HFF-Myc (cell line): ENCODE results near the gene KRT6A.

Source experiments
- DNase-seq: peaks from one replicate; pipeline ENCODE4 v3.0.0-alpha.2; 2011; ENCODE audit warnings: low read depth; ENCODE audit errors: extremely low read depth
- H3K4me3 ChIP-seq: replicated peaks from 2 replicates; pipeline ENCODE4 v1.5.1; 2011; ENCODE audit warnings: low read depth, mild to moderate bottlenecking, control low read depth, low read length
- TF ChIP-seq, protein P1 (sequence below): IDR thresholded peaks from 2 replicates; pipeline ENCODE4 v1.5.1; 2012; ENCODE audit warnings: mild to moderate bottlenecking, low read depth, low read length, control low read depth; ENCODE audit errors: missing control alignments

The KRT6A gene

DNA sequence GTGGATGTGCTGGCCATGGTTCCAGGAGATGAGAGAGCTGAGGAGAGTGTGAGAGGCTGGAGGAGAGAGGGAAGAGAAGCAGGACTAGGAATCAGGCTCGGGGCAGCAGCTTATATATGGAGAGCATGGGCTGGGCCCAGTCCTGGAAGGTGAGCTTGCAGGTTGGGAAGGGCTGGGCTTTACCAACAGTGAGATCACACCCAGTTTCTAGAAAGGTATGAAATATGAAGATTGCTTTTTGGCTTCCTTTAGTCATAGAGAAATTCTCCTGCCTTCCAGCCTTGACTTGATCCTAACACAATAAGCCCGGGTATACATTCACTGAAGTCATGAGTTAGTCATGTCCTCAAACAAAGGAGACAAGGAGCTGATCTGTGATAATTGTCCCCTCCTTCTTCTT lies at the start of gene KRT6A:
KRT6A (minus strand) TSS at position 86 of the 400 bp plus-strand sequence; CDS start at position 17, 69 bp downstream.
- TF ChIP-seq, protein P1, sequence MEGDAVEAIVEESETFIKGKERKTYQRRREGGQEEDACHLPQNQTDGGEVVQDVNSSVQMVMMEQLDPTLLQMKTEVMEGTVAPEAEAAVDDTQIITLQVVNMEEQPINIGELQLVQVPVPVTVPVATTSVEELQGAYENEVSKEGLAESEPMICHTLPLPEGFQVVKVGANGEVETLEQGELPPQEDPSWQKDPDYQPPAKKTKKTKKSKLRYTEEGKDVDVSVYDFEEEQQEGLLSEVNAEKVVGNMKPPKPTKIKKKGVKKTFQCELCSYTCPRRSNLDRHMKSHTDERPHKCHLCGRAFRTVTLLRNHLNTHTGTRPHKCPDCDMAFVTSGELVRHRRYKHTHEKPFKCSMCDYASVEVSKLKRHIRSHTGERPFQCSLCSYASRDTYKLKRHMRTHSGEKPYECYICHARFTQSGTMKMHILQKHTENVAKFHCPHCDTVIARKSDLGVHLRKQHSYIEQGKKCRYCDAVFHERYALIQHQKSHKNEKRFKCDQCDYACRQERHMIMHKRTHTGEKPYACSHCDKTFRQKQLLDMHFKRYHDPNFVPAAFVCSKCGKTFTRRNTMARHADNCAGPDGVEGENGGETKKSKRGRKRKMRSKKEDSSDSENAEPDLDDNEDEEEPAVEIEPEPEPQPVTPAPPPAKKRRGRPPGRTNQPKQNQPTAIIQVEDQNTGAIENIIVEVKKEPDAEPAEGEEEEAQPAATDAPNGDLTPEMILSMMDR: no peak
- DNase-seq: no peak
- H3K4me3 ChIP-seq: no peak within 1 kb of the TSS

GRCh38 chr12:52542157-52542556 lies 49.1 kb upstream of the KRT6A start:
- no peak overlapping the region for H3K4me3 ChIP-seq
- no peak for DNase-seq
- TF ChIP-seq, protein P1: no peak

- TF ChIP-seq, protein P1: no peak
- DNase-seq: no peak
Observed at GRCh38 chr12:52541709-52542108, 48.7 kb upstream of the KRT6A start.

GRCh38 chr12:52540531-52540930 lies 47.5 kb upstream of the KRT6A start:
- H3K4me3 ChIP-seq: no peak overlapping the region
- TF ChIP-seq, protein P1: no peak

More at GRCh38 chr12:52541709-52542108, 48.7 kb upstream of the KRT6A start:
- no peak overlapping the region for H3K4me3 ChIP-seq

GRCh38 chr12:52539821-52540173 lies 46.7 kb upstream of the KRT6A start:
- no peak overlapping the region for H3K4me3 ChIP-seq
- no peak for DNase-seq
- TF ChIP-seq, protein P1: no peak

More at GRCh38 chr12:52540531-52540930, 47.5 kb upstream of the KRT6A start:
- no peak for DNase-seq

DNA sequence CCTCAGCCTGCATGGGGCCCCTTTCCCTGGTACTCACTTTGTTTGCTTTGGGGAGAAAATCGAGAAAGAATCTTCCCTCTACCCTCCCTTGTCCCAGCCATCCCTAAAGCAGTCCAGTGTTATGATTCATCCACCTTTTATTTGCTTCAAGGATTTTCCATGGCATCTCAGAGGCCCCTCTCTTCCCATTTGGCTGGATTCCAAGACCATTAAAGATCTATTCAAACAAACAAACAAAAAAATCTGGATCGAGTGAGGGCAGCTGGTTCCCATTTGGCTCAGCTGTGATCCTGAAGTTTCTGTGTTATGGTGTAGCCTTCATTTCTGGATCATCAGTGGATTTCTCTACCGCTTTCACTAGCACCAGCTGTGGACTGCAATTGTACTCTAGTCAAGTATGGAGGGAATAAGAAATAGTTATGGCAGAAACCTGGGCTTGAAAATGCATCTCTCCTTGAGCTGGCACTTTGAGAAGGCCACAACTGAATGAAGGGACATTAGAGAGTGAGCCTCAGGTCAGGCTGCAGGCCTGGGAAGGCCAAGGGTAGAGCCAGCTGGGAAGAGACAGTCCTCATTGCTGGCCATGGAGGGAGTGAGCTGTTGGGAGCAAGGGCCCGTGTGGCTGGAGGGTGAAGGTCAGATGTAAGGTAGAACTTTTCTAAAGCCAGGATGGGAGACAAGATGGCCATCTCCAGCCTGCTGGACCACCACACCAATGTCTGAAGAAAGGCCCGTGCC lies 46.2 kb upstream of the KRT6A start:
- H3K4me3 ChIP-seq: no peak overlapping the region
- TF ChIP-seq, protein P1: no peak
- peak; percentile 88 for DNase-seq
